GM18873 (cell line): ENCODE results near the gene TMEFF1.

ENCODE experiments used
- ATAC-seq: cut with Tn5 transposase; IDR thresholded peaks from one replicate; pipeline ENCODE4 v1.9.1; 2021; ENCODE audit warnings: mild to moderate bottlenecking, moderate library complexity, moderate number of reproducible peaks; ENCODE audit not compliant: unreplicated experiment, low FRiP score

Gene TMEFF1

DNA sequence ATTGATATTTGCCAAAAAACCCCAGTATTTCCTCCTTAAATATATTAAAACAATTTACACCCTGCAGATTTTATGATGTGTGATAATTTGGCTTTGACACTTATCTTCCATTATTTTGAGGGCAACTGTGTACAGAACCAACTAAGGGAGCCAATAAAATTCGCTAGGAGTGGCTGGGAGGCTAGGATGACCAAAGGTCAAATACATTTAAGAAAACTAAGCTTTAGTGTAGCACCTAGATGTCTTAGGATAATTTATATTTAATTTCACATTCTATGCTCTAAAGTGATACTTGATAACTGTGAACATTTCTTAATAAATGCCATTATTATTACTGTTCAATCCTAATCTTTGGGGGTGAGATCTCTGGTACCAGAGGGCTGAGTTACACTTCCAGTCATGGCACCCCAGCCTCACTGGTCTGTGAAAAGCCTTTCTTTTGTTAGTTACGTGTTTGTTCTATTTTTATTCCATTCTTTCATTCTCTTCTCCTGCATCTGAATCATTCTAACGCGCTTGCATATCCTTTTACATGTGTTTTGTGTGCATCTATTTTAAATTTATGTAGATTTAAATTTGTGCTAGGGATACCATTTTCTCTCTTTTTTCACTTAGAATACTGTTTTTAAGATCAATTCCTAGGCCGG lies 26.9 kb upstream of the TMEFF1 start:
- no peak for ATAC-seq

DNA sequence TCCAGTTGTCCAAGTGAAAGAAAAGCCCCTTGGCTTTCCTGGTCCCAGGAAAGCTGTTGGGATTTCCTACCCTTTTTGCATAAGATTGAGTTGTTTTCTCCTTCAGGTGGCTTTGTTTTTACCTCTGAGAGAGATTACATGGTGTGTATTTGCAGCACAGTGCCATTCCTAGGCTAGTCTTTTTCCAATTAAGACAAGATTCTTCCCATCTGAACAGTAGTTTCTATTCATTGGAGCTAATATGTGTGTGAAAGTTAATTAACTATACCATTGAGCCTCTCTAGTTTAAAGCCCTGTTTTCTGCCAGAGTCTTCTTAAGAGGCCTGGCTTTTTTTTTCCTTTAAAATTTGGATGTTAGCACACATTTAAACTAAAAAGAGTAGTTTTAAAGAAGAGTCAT lies 25.9 kb upstream of the TMEFF1 start:
- no peak for ATAC-seq

DNA sequence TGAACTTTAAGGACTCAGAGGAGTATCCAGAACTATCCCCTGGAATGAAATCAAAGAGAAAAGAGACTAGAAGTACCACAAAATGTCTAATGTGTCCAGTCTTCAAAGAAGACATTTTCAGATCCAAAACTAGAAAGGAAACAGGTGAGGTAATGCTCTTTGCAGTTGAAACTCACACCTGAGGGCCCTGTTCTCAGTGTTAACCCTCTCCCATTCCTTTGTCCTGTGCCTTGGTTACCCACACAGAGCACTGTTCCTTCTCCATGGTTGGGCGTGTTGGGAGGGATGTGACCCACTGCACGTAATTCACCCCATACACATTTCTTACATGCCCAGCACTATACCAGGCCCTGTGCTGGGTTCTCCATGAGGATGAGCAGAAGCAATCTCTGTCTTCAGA lies 24.7 kb upstream of the TMEFF1 start:
- ATAC-seq = no peak

DNA sequence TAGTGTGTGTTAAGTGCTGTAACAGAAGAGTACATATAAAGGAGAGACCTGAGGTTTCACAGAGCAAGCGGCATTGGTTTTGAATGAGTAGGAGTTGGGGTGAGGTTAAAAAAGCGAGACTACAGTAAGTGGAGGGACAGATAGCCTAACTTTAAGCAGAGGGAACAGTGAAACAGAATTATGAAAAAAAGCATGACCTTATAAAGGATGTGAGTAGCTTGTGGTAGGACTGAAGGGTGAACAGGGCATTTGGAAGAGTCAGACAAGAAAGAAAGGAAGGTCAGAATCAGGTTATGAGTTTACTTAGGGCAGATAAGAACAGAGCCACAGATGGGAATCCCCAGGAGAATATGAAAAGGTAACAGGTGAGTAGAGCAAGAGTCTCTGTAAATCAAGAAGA lies 23.5 kb upstream of the TMEFF1 start:
- no peak for ATAC-seq

DNA sequence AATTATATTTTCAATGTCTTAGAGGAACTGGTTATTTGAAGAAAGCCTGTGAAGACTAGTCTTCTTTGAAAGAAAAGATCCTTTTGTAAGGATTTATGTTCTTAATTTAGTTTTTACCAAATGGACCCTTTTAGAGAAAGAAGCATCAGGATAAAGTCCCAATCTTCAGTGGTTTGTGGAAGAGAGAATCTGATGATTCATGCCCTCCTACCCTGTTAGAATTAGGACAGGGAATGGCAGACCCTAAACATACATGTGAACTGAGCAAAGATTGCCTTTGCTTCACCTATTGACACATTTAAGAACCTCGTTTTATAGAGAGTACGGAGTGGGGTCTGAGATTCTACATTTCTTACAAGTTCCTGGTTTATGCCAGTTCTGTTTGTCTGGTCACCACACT lies 20.1 kb upstream of the TMEFF1 start:
- no peak for ATAC-seq

DNA sequence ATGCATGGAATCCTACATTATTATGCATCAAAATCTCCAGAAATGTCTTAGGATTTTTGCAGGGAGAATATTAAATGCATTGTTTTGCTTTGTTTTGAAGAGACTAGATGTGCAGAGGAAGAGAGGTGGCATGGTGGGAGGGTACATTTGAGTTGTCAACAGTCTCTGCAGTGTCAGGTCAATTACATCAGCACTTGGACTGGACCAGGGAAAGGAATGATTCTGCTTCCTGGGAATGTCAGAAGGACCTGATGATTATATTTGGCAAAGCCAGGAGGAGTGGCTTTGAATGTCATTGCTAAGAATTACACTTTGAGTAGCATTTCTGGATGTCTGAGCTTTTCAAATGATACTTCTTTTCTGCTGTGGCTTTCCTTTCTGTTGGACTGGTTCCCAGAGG lies 17.5 kb upstream of the TMEFF1 start:
- ATAC-seq = no peak

DNA sequence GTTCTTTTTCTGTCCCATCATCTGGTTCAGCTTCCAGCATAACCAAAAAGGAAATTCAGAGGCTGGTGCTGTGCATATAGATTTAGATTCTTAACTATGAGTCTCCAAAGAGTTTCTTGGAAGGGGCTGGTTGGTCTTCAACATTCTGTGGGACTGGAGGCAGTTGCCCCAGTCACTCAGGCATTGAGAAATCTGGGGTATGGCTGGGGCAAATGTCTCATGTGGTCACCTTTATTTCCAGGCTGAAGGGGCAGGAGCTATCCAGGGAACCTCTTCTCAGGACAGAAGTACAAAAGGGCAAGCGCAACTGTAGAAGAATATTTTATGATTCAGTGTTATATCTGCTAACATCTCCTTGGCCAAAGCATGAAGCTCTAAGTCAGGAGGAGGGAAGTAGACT lies 15.4 kb upstream of the TMEFF1 start:
- no peak for ATAC-seq

DNA sequence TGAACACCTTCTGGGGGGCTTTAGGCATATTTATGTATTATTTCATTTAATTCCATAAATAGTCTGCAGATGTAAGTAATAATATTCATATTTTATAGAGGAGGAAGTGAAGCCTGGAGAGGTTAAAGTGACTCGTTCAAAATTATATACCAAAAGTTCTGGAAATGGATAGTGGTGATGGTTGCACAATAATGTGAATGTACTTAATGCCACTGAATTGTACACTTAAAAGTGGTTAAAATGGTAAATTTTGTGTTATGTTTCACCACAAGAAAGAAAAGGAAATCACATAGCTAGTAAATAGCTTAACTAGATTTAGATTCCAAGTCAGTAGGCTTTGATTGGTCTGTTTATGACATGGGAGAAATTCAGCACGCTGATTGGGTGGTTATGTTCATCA lies 13.0 kb upstream of the TMEFF1 start:
- no peak for ATAC-seq

DNA sequence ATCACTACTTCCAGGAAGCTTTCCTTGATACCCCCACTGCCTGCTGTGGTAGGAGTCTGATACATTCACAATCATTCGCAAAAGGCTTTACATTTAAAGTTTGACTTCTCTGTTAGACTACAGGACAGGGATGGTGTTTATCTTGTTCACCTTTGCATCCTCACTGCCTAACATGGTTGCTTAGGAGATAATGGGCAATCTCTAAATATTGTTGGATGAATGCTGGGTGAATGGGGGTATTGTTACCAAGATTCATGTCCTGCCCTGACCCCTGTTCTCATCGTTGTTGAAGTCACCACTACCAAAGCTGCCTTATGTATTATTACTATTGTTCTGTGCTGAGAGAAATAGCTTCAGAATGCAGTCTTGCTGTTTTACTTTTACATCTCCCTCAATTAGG lies 7.7 kb upstream of the TMEFF1 start:
- no peak for ATAC-seq

DNA sequence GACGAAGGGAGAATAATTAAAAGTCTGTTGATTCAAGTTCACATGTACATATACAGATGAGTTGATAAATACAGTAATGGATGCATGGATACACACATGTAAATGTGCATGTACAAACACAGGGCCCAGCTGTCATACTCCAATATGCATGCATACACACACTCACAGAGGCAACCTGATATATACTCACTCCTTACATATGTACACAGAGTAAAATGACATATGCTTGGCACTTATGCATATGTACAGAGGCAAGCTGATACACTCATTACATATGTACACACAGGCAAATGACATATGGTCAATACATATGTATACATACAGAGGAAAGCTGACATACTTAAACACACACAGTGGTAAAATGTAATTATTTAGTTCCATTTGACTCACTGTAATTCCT lies 7.2 kb upstream of the TMEFF1 start:
- ATAC-seq = no peak

DNA sequence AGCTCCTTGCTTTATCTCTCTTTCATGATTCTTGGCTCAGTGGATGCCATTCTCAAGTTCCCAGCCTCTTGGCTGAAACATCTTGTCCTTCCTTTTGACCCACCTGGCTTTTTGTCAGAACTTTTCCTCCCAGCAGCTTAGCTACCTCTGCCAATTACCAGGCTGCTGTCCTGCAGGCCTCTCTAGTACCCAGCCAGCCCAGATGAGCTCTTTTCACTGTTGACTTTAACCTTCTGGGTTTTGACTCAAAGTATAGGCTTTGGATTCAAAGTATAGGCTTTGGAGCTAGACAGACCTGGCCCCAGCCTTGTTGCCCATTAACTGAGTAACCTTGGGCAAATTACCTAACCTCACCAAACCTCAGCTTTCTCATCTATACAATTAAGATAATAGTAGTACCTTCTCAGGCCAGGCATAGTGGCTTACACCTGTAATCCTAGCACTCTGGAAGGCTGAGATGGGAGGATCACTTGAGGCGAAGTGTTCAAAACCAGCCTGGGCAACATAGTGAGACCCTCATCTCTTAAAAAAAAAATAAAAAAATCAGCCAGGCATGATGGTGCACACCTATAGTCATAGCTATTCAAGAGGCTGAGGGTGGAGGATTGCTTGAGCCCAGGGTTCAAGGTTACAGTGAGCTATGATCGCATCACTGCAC lies 6.6 kb upstream of the TMEFF1 start:
- no peak for ATAC-seq

DNA sequence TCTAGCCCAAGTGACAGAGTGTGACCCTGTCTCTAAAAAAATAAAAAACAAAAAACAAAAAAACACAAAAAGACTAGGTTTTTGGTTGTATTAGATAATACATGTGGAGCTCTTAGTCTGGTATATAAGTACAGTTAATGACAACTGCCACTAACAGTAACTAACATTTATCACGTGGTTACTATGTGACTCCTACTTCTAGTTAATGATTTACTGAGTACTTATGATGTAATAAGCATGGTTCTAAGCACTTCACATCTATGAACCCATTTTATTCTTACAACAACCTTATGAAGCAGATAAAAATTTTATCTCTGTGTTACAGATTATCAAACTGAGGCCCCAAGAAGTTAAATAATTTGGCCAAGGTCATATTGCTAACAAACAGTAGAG lies 6.1 kb upstream of the TMEFF1 start:
- ATAC-seq = no peak

DNA sequence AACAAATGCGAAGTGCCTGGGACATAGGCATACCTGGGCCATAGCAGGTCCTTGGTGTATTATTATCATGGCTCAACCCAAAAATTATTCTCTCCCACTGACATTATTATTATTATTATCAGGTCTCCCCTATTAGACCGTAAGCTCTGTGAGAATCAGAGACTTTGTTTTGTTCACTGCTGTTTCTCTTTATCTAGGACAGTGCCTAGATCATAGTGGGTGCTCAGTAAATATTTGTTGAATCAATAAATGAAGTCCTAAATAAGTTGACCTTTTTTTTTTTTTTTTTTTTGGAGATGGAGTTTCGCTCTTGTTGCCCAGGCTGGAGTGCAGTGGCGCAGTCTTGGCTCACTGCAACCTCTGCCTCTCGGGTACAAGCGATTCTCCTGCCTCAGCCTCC lies 4.9 kb upstream of the TMEFF1 start:
- no peak for ATAC-seq

DNA sequence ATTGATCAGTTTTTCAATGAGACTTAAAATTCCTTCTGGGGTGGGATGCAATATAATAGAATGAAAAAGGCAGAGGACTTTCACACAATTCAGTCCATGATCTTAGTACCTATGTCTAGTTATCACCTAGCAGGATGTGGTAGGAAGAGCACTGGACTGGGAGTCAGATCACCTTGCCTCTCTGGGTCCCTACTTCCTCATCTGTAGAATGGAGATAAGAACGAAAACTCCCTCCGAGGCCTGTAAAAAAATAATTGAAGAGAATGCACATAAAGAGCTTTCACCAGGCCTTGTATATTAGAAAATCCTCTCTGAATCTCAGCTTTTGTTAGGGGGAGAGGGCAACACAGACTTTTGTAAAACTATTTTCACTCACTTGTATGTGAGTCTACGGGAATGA lies 681 bp upstream of the TMEFF1 start:
- ATAC-seq = no peak

DNA sequence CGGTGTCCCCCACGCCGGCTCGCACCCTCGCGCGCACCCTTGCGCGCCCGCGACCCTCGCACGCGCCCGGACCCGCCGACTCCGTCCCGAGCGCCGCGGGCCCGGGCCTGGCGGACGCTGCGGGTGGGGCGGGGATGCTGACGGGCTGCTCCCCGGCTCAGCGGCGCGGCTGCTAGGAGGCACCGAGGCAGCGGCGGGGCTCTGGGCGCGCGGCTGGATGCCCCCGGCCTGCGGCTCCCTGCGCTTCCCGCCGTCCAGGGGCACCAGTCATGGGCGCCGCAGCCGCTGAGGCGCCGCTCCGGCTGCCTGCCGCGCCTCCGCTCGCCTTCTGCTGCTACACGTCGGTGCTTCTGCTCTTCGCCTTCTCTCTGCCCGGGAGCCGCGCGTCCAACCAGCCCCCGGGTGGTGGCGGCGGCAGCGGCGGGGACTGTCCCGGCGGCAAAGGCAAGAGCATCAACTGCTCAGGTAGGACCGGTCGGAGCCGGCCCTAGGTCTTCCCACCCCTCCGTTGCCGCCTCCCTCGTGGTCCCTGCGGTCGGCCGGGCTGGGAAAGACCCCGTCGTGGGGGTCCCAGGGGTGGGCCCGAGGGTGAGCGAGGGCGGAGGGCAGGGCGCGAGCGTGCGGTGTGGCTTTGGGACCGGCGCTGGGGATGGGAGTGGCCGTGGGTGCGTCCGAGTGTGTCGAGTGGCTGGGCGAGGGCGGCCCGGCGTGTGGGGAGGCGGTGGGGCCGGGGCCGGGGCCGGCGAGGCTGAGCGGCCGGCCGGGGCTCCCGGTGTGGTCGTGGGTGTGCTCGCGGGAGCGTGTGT lies 530 bp downstream of the TMEFF1 start:
- ATAC-seq = no peak

DNA sequence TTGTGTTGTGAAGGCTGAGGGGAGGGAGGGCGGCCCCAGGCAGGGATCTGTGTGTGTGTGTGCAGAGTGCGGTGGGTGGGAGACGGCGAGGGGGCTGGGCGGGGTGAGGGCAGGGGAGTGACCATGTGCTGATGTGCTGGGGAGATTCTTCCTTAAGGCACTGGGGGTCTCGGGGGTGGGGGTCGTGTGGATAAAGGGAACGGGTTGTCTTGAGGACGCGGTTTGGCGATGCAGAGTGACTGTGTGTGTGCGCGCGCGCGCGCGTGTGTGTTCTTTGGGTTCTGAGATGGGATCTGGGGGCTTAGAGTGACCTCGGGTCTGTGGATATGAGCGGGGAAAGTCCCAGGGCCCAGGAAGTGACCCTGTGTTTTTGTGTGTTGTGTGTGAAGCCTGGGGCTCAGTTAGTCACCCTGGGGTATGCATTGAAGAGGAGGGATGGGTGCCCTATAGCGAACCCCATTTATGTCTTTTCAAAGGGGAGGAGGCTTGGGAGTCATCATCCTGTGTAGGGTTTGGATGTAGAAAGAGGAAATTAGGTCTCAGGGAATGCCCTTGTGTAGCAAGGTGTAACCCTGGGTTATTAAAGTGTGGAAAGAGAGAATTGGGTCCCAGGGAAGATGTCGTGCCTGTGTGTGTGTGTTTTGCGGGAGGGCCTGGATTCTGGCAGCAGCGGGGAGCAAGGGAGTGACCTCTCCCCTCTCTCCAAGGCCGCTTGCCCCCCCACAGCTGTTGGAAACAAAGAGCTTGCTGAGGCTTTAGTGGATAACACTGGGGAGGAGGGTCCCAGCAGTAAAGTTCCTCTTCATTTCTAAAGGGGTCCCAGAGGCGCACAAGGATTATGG lies 1.4 kb downstream of the TMEFF1 start:
- no peak for ATAC-seq

DNA sequence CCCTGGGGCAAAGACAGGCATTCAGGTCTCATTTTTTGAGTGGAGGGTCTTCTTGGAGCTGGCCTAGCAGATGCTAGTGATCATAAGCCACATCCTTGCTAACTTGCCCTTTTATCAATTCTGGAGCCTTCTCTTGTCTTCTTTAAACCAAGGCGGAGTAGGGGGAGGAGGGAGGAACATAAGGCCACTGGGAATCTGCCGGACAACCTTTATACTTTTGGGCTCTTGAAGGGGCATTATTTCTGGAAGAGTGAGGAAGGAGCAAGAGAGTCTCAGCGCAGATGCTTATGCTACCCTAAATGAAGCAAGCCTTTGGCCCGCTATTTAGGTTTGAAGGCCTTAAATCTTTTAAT lies 2.0 kb downstream of the TMEFF1 start:
- ATAC-seq = no peak

DNA sequence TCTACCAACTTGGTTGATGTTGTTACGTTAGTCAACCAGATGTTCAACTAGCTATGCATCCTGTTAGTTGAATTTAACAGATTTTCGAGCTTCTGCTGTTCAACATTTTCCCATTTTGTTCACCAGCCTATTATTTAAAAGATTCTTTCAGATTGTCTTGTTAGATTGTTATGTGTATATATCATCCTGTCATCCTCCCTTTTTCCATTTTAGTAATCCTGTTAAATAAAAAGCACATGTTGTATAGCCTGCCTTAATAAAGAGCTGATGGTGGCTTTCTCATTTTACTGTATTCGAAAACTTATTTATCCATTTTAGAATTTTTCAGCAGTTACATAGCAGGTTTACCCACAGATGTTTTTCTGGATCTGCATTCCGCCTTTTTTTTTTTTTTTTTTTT lies 4.3 kb downstream of the TMEFF1 start:
- ATAC-seq = no peak

DNA sequence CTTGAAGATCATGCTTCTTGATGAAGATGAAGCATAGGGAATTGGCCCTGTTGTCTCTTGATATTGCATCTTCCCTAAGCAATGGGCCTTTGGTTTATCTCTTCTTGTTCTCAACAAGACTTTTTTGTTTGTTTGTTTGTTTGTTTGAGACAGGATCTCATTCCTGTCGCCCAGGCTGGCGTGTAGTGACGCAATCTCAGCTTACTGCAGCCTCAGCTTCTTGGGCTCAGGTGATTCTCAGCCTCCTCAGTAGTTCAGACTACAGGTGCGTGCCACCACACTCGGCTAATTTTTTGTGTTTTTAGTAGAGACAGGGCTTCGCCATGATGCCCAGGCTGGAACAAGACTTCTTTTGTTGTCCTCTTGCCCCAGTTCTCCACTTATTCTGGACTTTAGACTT lies 5.2 kb downstream of the TMEFF1 start:
- no peak for ATAC-seq

DNA sequence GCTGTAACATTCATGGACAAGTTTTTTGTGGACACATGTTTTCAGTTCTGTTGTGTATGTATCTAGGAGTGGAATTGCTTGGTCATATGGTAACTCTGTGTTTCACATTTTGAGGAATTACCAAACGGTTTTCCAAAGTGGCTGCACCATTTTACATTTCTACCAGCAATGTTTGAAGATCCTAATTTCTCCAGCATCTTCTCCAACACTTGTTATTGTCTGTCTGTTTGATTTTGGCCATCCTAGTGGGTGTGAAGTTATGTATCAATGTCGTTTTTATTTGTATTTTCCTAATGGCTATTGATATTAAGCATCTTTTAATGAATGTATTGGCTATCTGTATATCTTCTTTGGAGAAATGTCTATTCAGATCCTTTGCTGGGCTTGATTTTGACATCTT lies 6.9 kb downstream of the TMEFF1 start:
- no peak for ATAC-seq

DNA sequence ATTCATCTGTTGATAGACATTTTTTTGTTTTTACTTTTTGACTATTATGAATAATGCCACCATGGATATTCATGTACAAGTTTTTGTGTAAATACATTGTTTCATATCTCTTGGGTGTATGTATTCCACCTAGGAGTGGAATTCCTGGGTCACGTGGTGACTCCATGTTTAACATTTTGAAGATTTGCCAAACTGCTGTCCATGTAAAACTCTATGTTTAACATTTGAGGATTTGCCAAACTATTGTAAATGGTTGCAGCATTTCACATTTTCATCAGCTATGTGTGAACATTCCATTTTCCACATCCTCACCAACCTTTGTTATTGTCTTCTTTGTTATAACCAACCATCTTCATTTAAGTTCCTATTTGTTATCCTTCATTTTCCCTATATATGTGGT lies 12.2 kb downstream of the TMEFF1 start:
- no peak for ATAC-seq
